Activated CD8-positive, alpha-beta T cell treated with anti-CD3 and anti-CD28 coated beads for 36 hours (primary cell): ENCODE results near the gene GRAP2. TPM values are rescaled to one million over a fixed set of nuclear protein-coding genes. Genes with fewer than 3 reads are reported as not detected.

Source experiments
- ATAC-seq: fragments of 200-7000 bp; cut with Tn5 transposase; one replicate; pipeline ENCODE4 v1.10.0; 2021; ENCODE audit warnings: mild to moderate bottlenecking, moderate library complexity
- CTCF ChIA-PET: fragments of 350-600 bp; sonication (Branson Sonifier 250); formaldehyde crosslinking; loops from one replicate; lab custom pipeline; 2021; ENCODE audit warnings: antibody characterized with exemption; lab: Charles Lee
- POLR2A ChIA-PET: fragments of 350-600 bp; sonication (Branson Sonifier 250); formaldehyde crosslinking; loops from one replicate; lab custom pipeline; 2021; ENCODE audit warnings: antibody characterized with exemption; lab: Charles Lee
- DNase-seq: peaks from one replicate; pipeline ENCODE4 v3.0.0-alpha.2; 2020
- H3K27ac Mint-ChIP-seq: one replicate; pipeline ENCODE4 v1.8.0; 2021; ENCODE audit warnings: mild to moderate bottlenecking, mixed read lengths
- H3K27me3 Mint-ChIP-seq: one replicate; pipeline ENCODE4 v1.8.0; 2021; ENCODE audit warnings: mixed read lengths
- H3K36me3 Mint-ChIP-seq: one replicate; pipeline ENCODE4 v1.8.0; 2021; ENCODE audit warnings: low read depth, mixed read lengths
- H3K4me1 Mint-ChIP-seq: one replicate; pipeline ENCODE4 v1.8.0; 2021; ENCODE audit warnings: low read depth, mixed read lengths
- H3K4me3 Mint-ChIP-seq: one replicate; pipeline ENCODE4 v1.8.0; 2021; ENCODE audit warnings: mild to moderate bottlenecking, moderate library complexity, mixed read lengths
- H3K9me3 Mint-ChIP-seq: one replicate; pipeline ENCODE4 v1.8.0; 2021; ENCODE audit warnings: mixed read lengths
- intact Hi-C: fragments of 100-400 bp; cut with micrococcal nuclease; formaldehyde crosslinking; loops from one replicate; pipeline ENCODE4 v1.10.0; 2022
- total RNA-seq, 2 experiments: library from RNA; stranded (reverse); gene quantifications; one replicate each; pipeline ENCODE4 v1.2.3, GENCODE V29; 2021
- TF ChIP-seq, protein P1 (sequence below): fragments of 200-600 bp; IDR thresholded peaks from one replicate; pipeline ENCODE4 v1.8.0; 2022; ENCODE audit warnings: antibody characterized with exemption, mild to moderate bottlenecking

The GRAP2 gene
- total RNA-seq, 2 experiments from 2014 or later, result 83.2 to 86.8 TPM

DNA sequence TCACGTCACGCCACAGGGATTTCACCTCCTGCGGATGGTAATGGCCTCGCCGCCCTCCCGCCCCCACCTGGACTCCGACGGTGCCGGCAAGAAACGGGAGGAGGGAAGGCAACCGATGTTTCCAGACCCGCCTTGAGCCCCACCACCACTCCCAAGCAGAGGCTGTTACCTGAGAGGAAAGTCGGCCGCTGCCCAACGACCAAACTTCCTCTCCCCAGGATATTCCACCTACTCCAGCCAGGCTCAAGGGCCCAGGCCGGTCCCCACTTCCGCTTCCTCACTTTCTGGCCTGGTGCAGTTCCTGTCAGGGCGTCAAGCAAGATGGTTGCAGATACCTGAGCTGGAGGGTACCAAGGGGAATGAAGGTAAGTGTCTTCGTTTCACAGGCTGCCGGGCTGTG, 7.4 kb upstream of the GRAP2 start, which contains the start of gene ENTHD1:
ENTHD1 (minus strand) TSS at position 235 of the 400 bp plus-strand sequence. CDS start 6,012 bp downstream, outside the sequence.
- H3K4me1 Mint-ChIP-seq, result peaks cover 12% of the 10 kb centered on the region
- H3K27ac Mint-ChIP-seq, result peak within 1 kb of the TSS; percentile 51
- ChIA-PET CTCF (interaction anchor here (1.1 kb wide), 1 partner anchor 43 kb away, joined by 3 read pairs; no protein-coding TSS in a partner anchor), POLR2A (no interaction called here)
- ATAC-seq, result no peak
- H3K36me3 Mint-ChIP-seq, result no peaks in the 10 kb centered on the region
- DNase-seq, result no peak
- TF ChIP-seq, protein P1, sequence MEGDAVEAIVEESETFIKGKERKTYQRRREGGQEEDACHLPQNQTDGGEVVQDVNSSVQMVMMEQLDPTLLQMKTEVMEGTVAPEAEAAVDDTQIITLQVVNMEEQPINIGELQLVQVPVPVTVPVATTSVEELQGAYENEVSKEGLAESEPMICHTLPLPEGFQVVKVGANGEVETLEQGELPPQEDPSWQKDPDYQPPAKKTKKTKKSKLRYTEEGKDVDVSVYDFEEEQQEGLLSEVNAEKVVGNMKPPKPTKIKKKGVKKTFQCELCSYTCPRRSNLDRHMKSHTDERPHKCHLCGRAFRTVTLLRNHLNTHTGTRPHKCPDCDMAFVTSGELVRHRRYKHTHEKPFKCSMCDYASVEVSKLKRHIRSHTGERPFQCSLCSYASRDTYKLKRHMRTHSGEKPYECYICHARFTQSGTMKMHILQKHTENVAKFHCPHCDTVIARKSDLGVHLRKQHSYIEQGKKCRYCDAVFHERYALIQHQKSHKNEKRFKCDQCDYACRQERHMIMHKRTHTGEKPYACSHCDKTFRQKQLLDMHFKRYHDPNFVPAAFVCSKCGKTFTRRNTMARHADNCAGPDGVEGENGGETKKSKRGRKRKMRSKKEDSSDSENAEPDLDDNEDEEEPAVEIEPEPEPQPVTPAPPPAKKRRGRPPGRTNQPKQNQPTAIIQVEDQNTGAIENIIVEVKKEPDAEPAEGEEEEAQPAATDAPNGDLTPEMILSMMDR, result no peak
- no peak within 1 kb of the TSS for H3K4me3 Mint-ChIP-seq
- H3K27me3 Mint-ChIP-seq, result no peaks in the 10 kb centered on the region
- intact Hi-C loops, result no loop called here
- H3K9me3 Mint-ChIP-seq, result no peaks in the 10 kb centered on the region

DNA sequence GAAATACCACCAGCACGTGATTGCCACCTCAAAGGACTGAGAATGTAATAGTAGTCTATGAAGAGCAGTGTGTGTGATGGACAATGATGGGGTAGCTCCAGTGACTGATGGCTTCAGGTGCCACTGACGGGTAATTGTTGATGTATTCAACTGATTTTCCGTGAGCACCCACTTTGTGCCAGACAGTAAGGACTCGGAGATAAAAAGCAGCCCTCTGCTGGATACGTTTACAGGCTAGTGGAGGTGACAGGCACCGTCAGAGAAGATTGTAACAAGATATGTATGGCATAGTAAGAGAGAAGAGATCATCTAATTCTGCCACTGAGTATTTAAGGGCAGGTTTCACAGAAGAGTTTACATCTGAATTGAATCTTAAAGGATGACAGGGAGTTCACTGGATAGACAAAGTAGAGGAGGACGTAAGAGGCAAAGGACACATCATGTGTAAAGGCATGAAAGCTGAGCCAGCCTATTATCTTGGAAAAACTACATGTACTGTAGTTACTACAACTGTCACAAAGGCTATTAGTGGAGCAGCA, 6.3 kb upstream of the GRAP2 start:
- no peak overlapping the region for H3K27ac Mint-ChIP-seq
- ChIA-PET POLR2A (no interaction called here), CTCF (interaction anchor here (1.1 to 2.9 kb wide), 2 partner anchors 31 to 42 kb away, joined by 3 to 11 read pairs; no protein-coding TSS in a partner anchor)
- intact Hi-C loops, result no loop called here
- H3K36me3 Mint-ChIP-seq, result no peaks in the 10 kb centered on the region
- peaks cover 20% of the 10 kb centered on the region for H3K4me1 Mint-ChIP-seq
- ATAC-seq, result no peak
- TF ChIP-seq, protein P1, result no peak
- no peaks in the 10 kb centered on the region for H3K27me3 Mint-ChIP-seq
- no peak for DNase-seq
- no peak overlapping the region for H3K4me3 Mint-ChIP-seq
- no peaks in the 10 kb centered on the region for H3K9me3 Mint-ChIP-seq

DNA sequence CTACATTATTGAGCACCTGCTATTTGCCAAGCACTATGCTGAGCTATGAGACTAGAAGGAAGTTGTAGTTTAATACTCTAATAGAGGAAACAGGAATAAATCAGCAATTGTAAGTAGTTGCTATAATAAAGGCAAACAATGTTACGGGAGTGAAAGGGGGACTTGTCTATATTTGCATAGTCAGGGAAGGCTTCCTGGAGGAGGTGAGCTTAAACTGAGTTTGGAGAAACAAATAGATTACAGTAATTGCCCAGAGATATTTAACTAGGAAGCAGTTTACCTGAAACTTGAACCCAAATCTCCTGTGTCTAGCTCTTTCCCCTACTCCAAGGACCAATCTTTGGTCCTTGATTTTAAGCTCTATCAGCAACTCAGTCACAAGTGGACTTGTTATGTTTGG, 5.2 kb upstream of the GRAP2 start:
- Mint-ChIP-seq H3K36me3 (no peaks in the 10 kb centered on the region), H3K27me3 (no peaks in the 10 kb centered on the region), H3K4me3 (no peak overlapping the region), H3K9me3 (no peaks in the 10 kb centered on the region), H3K4me1 (peaks cover 26% of the 10 kb centered on the region), H3K27ac (no peak overlapping the region)
- DNase-seq (no peak), ATAC-seq (no peak)
- intact Hi-C loops, result no loop called here
- ChIA-PET POLR2A (interaction anchor here (0.7 to 1.6 kb wide), 4 partner anchors 9 to 25 kb away, joined by 3 to 4 read pairs (median 4); no protein-coding TSS in a partner anchor), CTCF (interaction anchor here (1.2 to 2.9 kb wide), 6 partner anchors 16 to 361 kb away, joined by 3 to 19 read pairs (median 4); no protein-coding TSS in a partner anchor)
- TF ChIP-seq, protein P1, result no peak

DNA sequence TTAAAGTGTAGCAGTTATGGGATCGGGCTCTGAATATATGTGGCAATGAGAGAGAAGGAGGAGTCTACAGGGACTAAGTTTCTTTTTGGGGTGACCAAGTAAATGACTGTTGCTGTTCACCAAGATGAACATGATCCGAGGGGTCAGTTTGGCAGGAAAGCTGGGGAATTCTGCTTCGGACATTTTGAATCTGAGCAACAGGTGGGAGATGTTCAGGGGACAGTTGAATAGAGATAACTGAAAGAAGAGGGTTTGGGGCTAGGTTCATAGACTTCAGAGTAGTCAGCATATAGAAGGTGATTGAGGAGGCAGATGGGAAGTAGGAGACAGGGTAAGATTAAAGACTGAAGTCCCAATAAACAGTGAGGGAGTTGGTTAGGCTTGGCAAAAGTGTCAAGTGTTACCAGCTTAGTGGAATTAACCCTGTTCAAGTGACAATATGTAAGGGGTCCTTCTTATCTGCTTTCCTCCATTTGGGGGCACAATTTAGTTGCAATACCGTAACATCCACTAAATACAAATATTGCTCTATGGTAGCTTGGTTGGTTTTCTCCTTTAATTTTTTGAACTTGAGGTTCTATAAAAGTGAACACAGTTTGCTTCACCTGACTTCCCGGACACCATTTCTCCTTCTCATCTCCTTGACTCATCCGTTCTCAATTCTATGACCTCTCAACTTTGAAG, 4.4 kb upstream of the GRAP2 start:
- POLR2A ChIA-PET, result interaction anchor here (0.7 to 1.6 kb wide), 4 partner anchors 10 to 36 kb away, joined by 3 to 4 read pairs (median 4); no protein-coding TSS in a partner anchor
- Mint-ChIP-seq H3K36me3 (peaks cover under 1% of the 10 kb centered on the region), H3K4me3 (no peak overlapping the region), H3K9me3 (no peaks in the 10 kb centered on the region), H3K4me1 (peaks cover 26% of the 10 kb centered on the region), H3K27ac (no peak overlapping the region), H3K27me3 (no peaks in the 10 kb centered on the region)
- DNase-seq (no peak), ATAC-seq (no peak)
- intact Hi-C loops, result no loop called here
- CTCF ChIA-PET, result interaction anchor here (0.7 to 2.9 kb wide), 10 partner anchors 10 to 362 kb away, joined by 3 to 19 read pairs (median 4); no protein-coding TSS in a partner anchor
- TF ChIP-seq, protein P1, result no peak
